ENCODE results near the gene CDA.

The CDA gene

GRCh38 chr1:20615946-20616846, 27.3 kb downstream of the CDA start:
- DNase-seq (ENCODE audit: low read depth in 2 of 3, low spot score in 2 of 3): no peak

- no peak for DNase-seq (ENCODE audit: low read depth in 2 of 3, low spot score in 2 of 3)
Measured at GRCh38 chr1:20616847-20617487, 28.1 kb downstream of the CDA start.

GRCh38 chr1:20618550-20618949, 29.7 kb downstream of the CDA start:
- no peak for DNase-seq (ENCODE audit: low read depth in 2 of 3, low spot score in 2 of 3)

- DNase-seq (ENCODE audit: low read depth in 2 of 3, low spot score in 2 of 3): no peak
Measured at GRCh38 chr1:20619999-20620398, 31.1 kb downstream of the CDA start.

GRCh38 chr1:20621012-20621411, 32.1 kb downstream of the CDA start:
- no peak for DNase-seq (ENCODE audit: low read depth in 2 of 3, low spot score in 2 of 3)

GRCh38 chr1:20624709-20625108, 35.8 kb downstream of the CDA start:
- no peak for DNase-seq (ENCODE audit: low read depth in 2 of 3, low spot score in 2 of 3)

GRCh38 chr1:20625176-20626097, 36.5 kb downstream of the CDA start:
- DNase-seq (ENCODE audit: low read depth in 2 of 3, low spot score in 2 of 3): no peak

GRCh38 chr1:20626098-20626427, 37.2 kb downstream of the CDA start:
- no peak for DNase-seq (ENCODE audit: low read depth in 2 of 3, low spot score in 2 of 3)

GRCh38 chr1:20626524-20626923, 37.6 kb downstream of the CDA start:
- DNase-seq (ENCODE audit: low read depth in 2 of 3, low spot score in 2 of 3): no peak

- no peak for DNase-seq (ENCODE audit: low read depth in 2 of 3, low spot score in 2 of 3)
Measured at GRCh38 chr1:20630729-20631128, 41.8 kb downstream of the CDA start.

GRCh38 chr1:20632386-20632785, 43.5 kb downstream of the CDA start:
- DNase-seq (ENCODE audit: low read depth in 2 of 3, low spot score in 2 of 3): no peak

GRCh38 chr1:20633190-20634064, 44.5 kb downstream of the CDA start, which contains the start of gene PINK1:
Gene PINK1, plus strand, starts transcription at chr1:20633458. Its CDS starts 91 bp downstream, at chr1:20633549.
- DNase-seq (ENCODE audit: low read depth in 2 of 3, low spot score in 2 of 3): peak; percentile 73 to 96 (median 93)

GRCh38 chr1:20634065-20634593, 45.2 kb downstream of the CDA start:
- no peak for DNase-seq (ENCODE audit: low read depth in 2 of 3, low spot score in 2 of 3)

GRCh38 chr1:20634594-20635084, 45.7 kb downstream of the CDA start:
- DNase-seq (ENCODE audit: low read depth in 2 of 3, low spot score in 2 of 3): no peak

- no peak for DNase-seq (ENCODE audit: low read depth in 2 of 3, low spot score in 2 of 3)
Measured at GRCh38 chr1:20636785-20637347, 48.0 kb downstream of the CDA start.

- DNase-seq (ENCODE audit: low read depth in 2 of 3, low spot score in 2 of 3): peak in 1 of 3 experiments; percentile 45
Measured at GRCh38 chr1:20640183-20640597, 51.3 kb downstream of the CDA start.

GRCh38 chr1:20641975-20642374, 53.1 kb downstream of the CDA start:
- DNase-seq (ENCODE audit: low read depth in 2 of 3, low spot score in 2 of 3): no peak

- DNase-seq (ENCODE audit: low read depth in 2 of 3, low spot score in 2 of 3): no peak
Measured at GRCh38 chr1:20643080-20643479, 54.2 kb downstream of the CDA start.

- no peak for DNase-seq (ENCODE audit: low read depth in 2 of 3, low spot score in 2 of 3)
Measured at GRCh38 chr1:20644416-20644815, 55.5 kb downstream of the CDA start.

GRCh38 chr1:20645414-20645813, 56.5 kb downstream of the CDA start:
- DNase-seq (ENCODE audit: low read depth in 2 of 3, low spot score in 2 of 3): no peak
